K562 treated with DMSO at 1 percent for 4 hours (cell line): ENCODE measurements around the gene POC1B. TPM values are rescaled to one million over a fixed set of nuclear protein-coding genes. Genes with fewer than 3 reads are reported as not detected.

Experiments used
- total RNA-seq: library from RNA; unstranded; fragments of 300-600 nt; gene quantifications from 2 replicates; pipeline ENCODE4 v1.2.3, GENCODE V29; 2022; ENCODE audit not compliant: insufficient read depth

Gene POC1B
- 8.1 and 11.2 TPM in 2 replicates for total RNA-seq

GRCh38 chr12:89525824-89526770, at the start of gene POC1B:
POC1B (minus strand) TSS chr12:89526047; CDS start chr12:89525895, 152 bp downstream.

GRCh38 chr12:89524541-89525304, 1.1 kb downstream of the POC1B start, which contains the start of gene GALNT4:
GALNT4 (minus strand) TSS chr12:89524796; CDS start chr12:89524549, 247 bp downstream.

Other genes starting within 250 kb of the POC1B start
- gene DUSP6, start 173.5 kb downstream of the POC1B start, total RNA-seq, result not detected in 2 replicates
- 1.7 and 2.0 TPM in 2 replicates for gene GALNT4, start 1.3 kb downstream of the POC1B start, total RNA-seq
- 12.3 and 16.4 TPM in 2 replicates for gene ATP2B1, start 182.8 kb upstream of the POC1B start, total RNA-seq